Lower leg skin (tissue), 4 donors: ENCODE results near the gene SLC22A23. TPM values are rescaled to one million over a fixed set of nuclear protein-coding genes. Genes with fewer than 3 reads are reported as not detected.

Experiments used
- DNase-seq, 2 donors: peaks; one replicate each; pipeline ENCODE4 v3.0.0-alpha.2; 2019; ENCODE audit warnings: low spot score in 2 of 2
- H3K4me3 ChIP-seq: fragments of 200-600 bp; sonication (generic); 2 replicates; pipeline ENCODE4 v1.5.1; 2017; ENCODE audit warnings: mild to moderate bottlenecking, low read depth; ENCODE audit not compliant: poor library complexity, severe bottlenecking
- POLR2A ChIP-seq, 2 donors: fragments of 450-650 bp; IDR thresholded peaks; one replicate each; pipeline ENCODE4 v1.6.1; 2016 to 2017; ENCODE audit warnings: antibody characterized with exemption in 2 of 2, mild to moderate bottlenecking in 1 of 2, moderate library complexity in 1 of 2
- WGBS, 2 donors: methylation state at CpG; one replicate each; pipeline ENCODE4 v1.1.5; 2018; 5-methylcytosine and 5-hydroxymethylcytosine counted together
- intact Hi-C: fragments of 100-400 bp; cut with DNase I; formaldehyde crosslinking; loops from one replicate; pipeline ENCODE4 v1.15.0; 2023; ENCODE audit warnings: low total_unique reads
- total RNA-seq, 4 donors: library from RNA; depleted of rRNA; stranded (reverse); fragments of >200 nt; gene quantifications; one replicate each; pipeline ENCODE4 v1.1.0, GENCODE V29; 2016
- TF ChIP-seq, protein P1 (sequence below), 3 donors: fragments of 450-650 bp; IDR thresholded peaks; one replicate each; pipeline ENCODE4 v1.5.1; 2016; ENCODE audit warnings: antibody characterized with exemption in 3 of 3, mild to moderate bottlenecking in 3 of 3, moderate library complexity in 2 of 3

SLC22A23 gene
- total RNA-seq, 4 donors from 2014 or later, result 29.2 to 50.7 (median 43.2) TPM

DNA sequence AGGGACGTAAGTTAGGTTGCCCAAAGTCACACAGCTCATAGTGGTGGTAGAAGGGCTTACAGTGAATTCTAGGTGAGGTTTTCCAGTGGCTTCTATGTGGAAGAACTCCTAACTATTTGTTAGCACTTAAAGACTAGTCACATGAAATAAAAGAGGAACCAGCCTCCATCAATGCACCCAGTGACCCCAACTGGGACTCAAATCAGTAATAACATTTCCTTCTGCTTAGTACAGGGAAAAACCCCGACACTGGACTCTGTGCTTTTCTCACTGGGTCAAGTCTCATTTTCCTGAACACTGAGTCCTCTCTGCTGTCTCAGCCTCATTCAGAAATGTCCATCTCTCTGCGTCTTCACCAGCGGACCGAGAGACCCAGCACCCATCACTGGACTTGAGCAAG, 89.2 kb downstream of the SLC22A23 start:
- no peak for DNase-seq
- no peak overlapping the region for H3K4me3 ChIP-seq
- TF ChIP-seq POLR2A (IDR thresholded peaks at IDR 0.05), result no peak
- TF ChIP-seq, protein P1, sequence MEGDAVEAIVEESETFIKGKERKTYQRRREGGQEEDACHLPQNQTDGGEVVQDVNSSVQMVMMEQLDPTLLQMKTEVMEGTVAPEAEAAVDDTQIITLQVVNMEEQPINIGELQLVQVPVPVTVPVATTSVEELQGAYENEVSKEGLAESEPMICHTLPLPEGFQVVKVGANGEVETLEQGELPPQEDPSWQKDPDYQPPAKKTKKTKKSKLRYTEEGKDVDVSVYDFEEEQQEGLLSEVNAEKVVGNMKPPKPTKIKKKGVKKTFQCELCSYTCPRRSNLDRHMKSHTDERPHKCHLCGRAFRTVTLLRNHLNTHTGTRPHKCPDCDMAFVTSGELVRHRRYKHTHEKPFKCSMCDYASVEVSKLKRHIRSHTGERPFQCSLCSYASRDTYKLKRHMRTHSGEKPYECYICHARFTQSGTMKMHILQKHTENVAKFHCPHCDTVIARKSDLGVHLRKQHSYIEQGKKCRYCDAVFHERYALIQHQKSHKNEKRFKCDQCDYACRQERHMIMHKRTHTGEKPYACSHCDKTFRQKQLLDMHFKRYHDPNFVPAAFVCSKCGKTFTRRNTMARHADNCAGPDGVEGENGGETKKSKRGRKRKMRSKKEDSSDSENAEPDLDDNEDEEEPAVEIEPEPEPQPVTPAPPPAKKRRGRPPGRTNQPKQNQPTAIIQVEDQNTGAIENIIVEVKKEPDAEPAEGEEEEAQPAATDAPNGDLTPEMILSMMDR (IDR thresholded peaks at IDR 0.05), result no peak
- intact Hi-C loops, result loop anchor here (10.0 kb wide), 1 partner anchor 67 kb away; no protein-coding TSS in a partner anchor
- 49 to 51% methylated on average over 5 of the region's 5 CpGs for WGBS, 2 donors

DNA sequence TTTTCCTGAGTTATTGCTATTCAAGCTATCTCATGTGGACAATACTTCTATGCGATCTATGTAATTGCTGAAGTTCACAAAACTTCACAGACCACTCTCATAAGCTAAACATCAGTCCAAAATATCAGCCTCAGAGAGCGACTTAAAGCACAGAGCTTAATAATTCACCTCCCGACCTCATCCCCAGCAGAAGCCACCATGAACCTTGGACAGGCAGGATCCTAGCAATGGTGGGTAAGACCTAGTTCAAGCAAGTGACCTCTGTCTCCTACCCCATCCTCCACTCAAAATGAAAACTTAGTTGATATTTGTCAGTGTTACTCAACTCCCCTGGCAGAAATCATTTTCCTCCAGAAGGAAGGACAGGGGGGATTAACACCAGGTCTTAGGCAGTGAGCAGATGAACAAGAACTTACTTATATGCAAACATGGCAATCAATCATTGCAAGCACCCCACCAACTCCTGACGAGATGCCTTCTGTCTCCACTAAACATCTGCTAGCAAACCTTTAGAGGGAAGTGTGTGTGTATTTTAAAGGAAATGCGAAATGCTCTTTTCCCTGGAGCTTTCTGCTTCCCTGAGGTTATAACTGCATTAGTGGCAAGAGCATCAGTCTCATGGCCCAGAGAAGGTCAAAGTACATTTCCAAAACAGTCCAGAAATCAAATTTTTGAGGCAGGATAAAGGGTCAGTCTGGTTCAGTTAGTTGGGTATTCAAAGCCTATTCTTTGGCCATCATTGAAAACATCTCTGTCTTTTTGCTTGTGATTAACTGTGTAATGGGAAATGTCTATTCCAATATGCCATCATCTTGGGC, 90.0 kb downstream of the SLC22A23 start:
- H3K4me3 ChIP-seq, result no peak overlapping the region
- intact Hi-C loops, result loop anchor here (10.0 kb wide), 1 partner anchor 68 kb away; no protein-coding TSS in a partner anchor
- 92 to 94% methylated on average over 5 of the region's 5 CpGs for WGBS, 2 donors
- no peak for DNase-seq
- TF ChIP-seq, protein P1 (IDR thresholded peaks at IDR 0.05), result no peak
- TF ChIP-seq POLR2A (IDR thresholded peaks at IDR 0.05), result no peak

DNA sequence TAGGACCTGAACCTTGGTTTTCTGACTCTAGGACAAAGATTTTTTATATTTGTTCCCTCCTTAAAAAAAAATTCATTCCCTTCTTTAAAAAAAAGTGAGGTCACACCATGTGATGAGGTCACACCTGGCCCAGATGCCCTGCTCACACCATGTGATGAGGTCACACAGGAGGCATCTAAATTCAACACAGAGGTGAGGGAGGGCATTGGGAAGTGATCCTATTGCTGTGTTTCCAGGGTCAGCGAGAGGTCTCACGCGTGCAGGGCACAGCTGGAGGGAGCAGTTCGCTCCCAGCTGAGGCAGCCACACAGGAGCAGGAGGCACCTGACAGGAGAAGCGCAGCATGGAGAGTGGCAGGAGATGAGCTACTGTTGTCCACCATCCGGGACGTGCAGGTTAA, 92.5 kb downstream of the SLC22A23 start:
- H3K4me3 ChIP-seq, result no peak overlapping the region
- no peak for DNase-seq
- WGBS, 2 donors, result 80 to 83% methylated on average over 7 of the region's 7 CpGs
- TF ChIP-seq, protein P1 (IDR thresholded peaks at IDR 0.05), result no peak
- no peak for TF ChIP-seq POLR2A (IDR thresholded peaks at IDR 0.05)
- intact Hi-C loops, result loop anchor here (10.0 kb wide), 1 partner anchor 70 kb away; no protein-coding TSS in a partner anchor

DNA sequence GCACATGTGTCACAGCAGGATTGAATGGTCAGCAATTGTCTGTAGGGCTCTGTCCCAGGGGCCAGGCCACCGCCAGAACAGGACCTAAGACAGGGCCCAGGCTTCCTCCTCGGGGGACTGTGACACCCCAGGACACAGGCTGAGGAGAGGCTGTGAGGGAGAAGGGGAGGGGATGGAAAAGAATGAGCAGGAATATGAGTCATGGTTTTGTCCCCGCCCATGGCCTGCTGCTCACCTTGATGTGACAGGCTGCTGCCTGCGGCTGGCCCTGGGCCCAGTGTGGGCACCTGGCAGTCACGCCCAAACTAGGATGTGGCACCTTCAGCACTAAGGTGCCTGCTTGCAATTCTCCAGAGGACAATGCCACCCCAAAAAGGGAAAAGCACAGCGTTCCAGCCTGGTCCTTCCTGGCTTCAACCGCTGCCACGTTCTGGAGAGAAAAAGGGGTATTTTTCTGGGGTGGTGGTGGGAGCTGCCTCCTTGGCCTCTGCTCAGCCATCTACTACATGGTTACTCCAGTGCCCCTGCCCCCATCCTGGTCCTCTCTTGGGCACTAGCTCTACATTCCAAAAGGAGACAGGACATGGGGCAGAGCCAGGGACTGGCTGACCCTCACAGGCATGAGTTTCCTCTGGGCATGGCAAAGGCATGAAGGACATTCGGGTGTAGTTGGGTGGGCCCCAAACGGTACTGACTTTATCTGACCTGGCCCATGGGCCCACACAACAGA, 93.4 kb downstream of the SLC22A23 start:
- TF ChIP-seq, protein P1 (IDR thresholded peaks at IDR 0.05), result no peak
- TF ChIP-seq POLR2A (IDR thresholded peaks at IDR 0.05), result no peak
- H3K4me3 ChIP-seq, result no peak overlapping the region
- 59 to 61% methylated on average over 9 to 10 of the region's 10 CpGs for WGBS, 2 donors
- peak in 1 of 2 donors; percentile 62 for DNase-seq
- intact Hi-C loops, result loop anchor here (10.0 kb wide), 1 partner anchor 71 kb away; no protein-coding TSS in a partner anchor

DNA sequence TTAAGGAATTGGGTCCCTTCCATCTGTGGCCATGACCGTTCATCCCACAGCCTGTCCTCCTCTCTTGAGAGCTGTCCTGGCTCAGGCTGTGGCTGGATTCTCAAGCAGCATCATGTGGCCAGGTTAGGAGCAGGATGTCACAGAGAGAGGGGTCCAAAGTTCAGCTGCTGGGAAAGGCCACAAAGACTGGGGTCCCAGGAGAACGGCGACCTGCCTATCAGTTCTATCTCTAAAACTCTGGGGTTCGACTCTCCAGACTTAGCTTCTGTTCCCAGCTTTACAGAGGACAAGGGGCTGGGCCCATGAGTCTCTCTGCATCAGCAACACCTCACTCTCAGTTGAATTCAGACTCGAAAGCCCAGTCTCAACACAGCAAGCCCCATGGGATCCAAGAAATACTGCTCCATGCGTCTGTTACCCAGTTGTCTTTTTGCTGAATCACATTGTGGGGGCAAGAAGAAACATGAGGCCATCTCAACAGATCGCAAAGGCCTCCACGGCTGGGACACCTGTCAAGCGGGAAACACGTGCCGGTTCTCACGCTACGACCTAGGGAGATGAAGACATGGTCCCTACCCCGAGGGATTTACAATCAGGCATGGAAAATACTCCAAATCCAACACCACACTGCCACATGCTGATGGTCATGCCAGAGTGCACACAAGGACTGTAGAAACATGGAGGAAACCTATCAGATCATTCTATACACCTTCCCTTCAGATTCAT, 95.4 kb downstream of the SLC22A23 start:
- intact Hi-C loops, result loop anchor here (10.0 kb wide), 1 partner anchor 73 kb away; no protein-coding TSS in a partner anchor
- no peak for DNase-seq
- H3K4me3 ChIP-seq, result no peak overlapping the region
- WGBS, 2 donors, result 78 to 81% methylated on average over 14 of the region's 14 CpGs
- TF ChIP-seq, protein P1 (IDR thresholded peaks at IDR 0.05), result no peak
- TF ChIP-seq POLR2A (IDR thresholded peaks at IDR 0.05), result no peak
